ENCODE measurements around the gene OR9Q1.

The OR9Q1 gene

GRCh38 chr11:58028687-58029411 lies 5.2 kb downstream of the OR9Q1 start:
- TF ChIP-seq, protein P1, sequence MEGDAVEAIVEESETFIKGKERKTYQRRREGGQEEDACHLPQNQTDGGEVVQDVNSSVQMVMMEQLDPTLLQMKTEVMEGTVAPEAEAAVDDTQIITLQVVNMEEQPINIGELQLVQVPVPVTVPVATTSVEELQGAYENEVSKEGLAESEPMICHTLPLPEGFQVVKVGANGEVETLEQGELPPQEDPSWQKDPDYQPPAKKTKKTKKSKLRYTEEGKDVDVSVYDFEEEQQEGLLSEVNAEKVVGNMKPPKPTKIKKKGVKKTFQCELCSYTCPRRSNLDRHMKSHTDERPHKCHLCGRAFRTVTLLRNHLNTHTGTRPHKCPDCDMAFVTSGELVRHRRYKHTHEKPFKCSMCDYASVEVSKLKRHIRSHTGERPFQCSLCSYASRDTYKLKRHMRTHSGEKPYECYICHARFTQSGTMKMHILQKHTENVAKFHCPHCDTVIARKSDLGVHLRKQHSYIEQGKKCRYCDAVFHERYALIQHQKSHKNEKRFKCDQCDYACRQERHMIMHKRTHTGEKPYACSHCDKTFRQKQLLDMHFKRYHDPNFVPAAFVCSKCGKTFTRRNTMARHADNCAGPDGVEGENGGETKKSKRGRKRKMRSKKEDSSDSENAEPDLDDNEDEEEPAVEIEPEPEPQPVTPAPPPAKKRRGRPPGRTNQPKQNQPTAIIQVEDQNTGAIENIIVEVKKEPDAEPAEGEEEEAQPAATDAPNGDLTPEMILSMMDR (IDR thresholded peaks at IDR 0.05; ENCODE audit: insufficient read depth, missing control alignments) = no peak
- FAIRE-seq (no peak), DNase-seq (ENCODE audit: insufficient read length, low spot score) (no peak)

DNA sequence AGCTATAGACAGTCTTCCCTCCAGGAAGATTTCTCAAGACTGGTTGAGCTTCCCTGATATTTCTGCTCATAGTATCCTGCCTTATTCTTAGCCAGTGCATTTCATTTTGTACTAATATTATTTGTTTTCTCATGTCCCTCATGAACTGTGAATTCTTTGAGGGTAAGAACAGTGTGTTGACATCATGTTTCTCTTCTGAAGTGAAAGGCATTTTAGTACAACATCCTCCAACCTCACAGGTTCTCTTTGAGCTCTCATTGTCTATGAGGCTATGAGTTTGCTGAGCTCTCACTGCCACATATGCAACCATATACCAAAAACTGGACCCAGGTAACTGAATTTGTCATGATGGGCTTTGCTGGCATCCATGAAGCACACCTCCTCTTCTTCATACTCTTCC lies 7.0 kb downstream of the OR9Q1 start, which contains the start of gene OR6Q1:
Gene OR6Q1, plus strand, starts transcription at position 301 of the 400 bp plus-strand sequence. Its CDS starts 0 bp downstream, at position 301.
- no peak for FAIRE-seq
- TF ChIP-seq, protein P1 (IDR thresholded peaks at IDR 0.05; ENCODE audit: insufficient read depth, missing control alignments) = no peak
- no peak for DNase-seq (ENCODE audit: insufficient read length, low spot score)

DNA sequence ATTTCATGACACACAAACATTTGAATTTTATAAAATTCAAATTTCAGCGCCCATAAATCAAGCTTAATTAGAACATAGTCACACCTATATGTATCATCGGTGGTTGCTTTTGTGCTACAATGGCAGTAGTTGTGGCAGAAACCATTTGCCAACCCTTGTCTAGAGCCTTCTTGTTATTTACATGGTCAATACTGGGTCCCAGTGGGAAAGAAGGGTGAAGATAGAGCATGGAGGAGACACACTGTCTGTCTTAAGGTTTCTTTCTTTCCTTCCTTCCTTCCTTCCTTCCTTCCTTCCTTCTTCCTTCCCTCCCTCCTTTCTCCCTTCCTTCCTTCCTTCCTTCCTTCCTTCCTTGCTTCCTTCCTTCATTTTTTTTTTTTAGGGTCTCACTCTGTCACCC lies 10.8 kb downstream of the OR9Q1 start:
- FAIRE-seq (no peak), DNase-seq (ENCODE audit: insufficient read length, low spot score) (no peak)
- TF ChIP-seq, protein P1 (IDR thresholded peaks at IDR 0.05; ENCODE audit: insufficient read depth, missing control alignments) = no peak

GRCh38 chr11:58039589-58039988 lies 15.9 kb downstream of the OR9Q1 start:
- TF ChIP-seq, protein P1 (IDR thresholded peaks at IDR 0.05; ENCODE audit: insufficient read depth, missing control alignments) = no peak
- DNase-seq (ENCODE audit: insufficient read length, low spot score) (no peak), FAIRE-seq (no peak)

DNA sequence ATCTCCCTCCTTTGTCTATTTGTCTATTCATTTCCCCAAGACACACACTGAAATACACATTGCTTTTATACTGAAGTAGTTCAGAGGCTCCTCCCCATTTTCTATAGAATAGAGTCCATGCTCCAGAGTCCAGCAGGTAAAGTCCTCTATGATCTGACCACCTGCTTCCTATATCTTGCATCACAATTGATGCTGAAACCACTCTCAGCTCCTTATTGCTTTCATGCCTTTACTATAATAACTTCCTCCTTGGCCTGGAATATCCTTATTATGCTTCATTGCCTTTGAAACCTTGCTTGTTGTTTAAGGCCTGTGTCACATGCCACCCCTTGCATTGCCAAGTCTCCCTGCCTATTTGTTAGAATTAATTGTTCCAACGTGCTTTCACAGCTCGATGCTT lies 19.7 kb downstream of the OR9Q1 start:
- DNase-seq (ENCODE audit: insufficient read length, low spot score) (no peak), FAIRE-seq (no peak)

DNA sequence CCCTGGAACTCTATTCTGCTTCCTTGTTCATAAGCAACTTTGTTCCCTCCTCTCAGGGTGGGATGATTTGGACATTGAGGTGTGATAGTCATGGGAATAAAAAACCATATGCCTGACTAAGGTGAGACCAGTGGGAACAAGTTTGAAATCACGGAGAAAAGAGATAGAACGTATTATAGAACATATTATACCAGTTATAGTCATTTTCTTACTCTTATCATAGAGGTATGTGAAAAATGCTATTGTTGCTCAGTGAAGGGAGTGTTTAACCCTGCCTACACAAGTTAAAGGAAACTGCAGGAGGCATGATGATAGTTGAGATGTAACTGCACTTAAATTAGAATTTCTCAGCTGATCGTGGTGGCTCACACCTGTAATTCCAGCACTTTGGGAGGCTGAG lies 22.6 kb downstream of the OR9Q1 start:
- FAIRE-seq (no peak), DNase-seq (ENCODE audit: insufficient read length, low spot score) (no peak)
- TF ChIP-seq, protein P1 (IDR thresholded peaks at IDR 0.05; ENCODE audit: insufficient read depth, missing control alignments) = no peak

More for the DNA sequence above, 19.7 kb downstream of the OR9Q1 start:
- TF ChIP-seq, protein P1 (IDR thresholded peaks at IDR 0.05; ENCODE audit: insufficient read depth, missing control alignments) = no peak

- DNase-seq (ENCODE audit: insufficient read length, low spot score) (no peak), FAIRE-seq (no peak)
- TF ChIP-seq, protein P1 (IDR thresholded peaks at IDR 0.05; ENCODE audit: insufficient read depth, missing control alignments) = no peak
Measured at GRCh38 chr11:58047818-58048217, 24.1 kb downstream of the OR9Q1 start.

Data from D721Med (cell line).